ENCODE results near the gene ITGAX. TPM values are rescaled to one million over a fixed set of nuclear protein-coding genes. Genes with fewer than 3 reads are reported as not detected.

Gene ITGAX
- total RNA-seq, 1 experiment from 2014 or later = 1.9 TPM

DNA sequence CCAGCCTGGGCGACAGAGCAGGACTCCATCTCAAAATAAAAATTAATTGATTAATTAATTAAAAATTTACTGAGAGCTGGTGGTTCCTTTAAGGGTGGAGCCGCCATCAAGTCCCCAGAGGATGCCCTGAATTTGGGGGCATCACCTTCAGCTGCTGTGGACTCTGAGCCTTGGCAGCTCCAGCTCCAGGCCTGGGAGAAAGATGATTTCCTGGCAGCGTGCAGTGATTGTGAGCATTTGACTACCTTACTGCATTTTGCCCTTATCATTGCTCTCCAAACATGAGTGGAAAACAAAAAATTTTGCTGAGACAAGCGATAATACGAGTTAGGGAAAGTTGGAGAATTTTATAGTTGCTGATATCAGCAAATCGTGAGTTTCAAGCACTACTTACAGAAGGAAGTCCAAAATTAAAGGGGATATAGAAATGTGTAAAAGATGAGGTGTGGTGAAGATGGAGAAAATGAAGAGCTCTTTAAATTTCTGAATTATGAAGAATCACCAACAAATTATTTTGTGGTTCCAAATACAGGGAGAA, 35.6 kb downstream of the ITGAX start:
- H4K20me1 ChIP-seq (ENCODE audit: insufficient read depth) = no peaks in the 10 kb centered on the region
- ATAC-seq (no peak), DNase-seq (ENCODE audit: low read depth, low spot score) (no peak)
- no peak overlapping the region for H3K9ac ChIP-seq (ENCODE audit: low read length)
- intact Hi-C loops (cut with micrococcal nuclease) = no loop called here
- no peak overlapping the region for H2AFZ ChIP-seq (ENCODE audit: low read depth, low read length, poor library complexity, severe bottlenecking)
- no TSS peak for BruUV-seq (replicated peaks)
- H3K9me2 ChIP-seq (ENCODE audit: insufficient read depth) = no peaks in the 10 kb centered on the region
- POLR2A ChIA-PET = no interaction called here
- H3K9me3 ChIP-seq (ENCODE audit: control insufficient read depth in 1 of 2, insufficient read depth in 1 of 2, low read depth in 1 of 2, low read length in 2 of 2) = no peaks in the 10 kb centered on the region
- no peak overlapping the region for H3K4me2 ChIP-seq (ENCODE audit: low read length)
- H3K36me3 ChIP-seq (ENCODE audit: control insufficient read depth in 1 of 2, insufficient read depth in 2 of 2, low read length in 2 of 2) = no peaks in the 10 kb centered on the region
- H3K4me3 ChIP-seq (replicated peaks in 1 of 2; ENCODE audit: low read depth in 1 of 2, low read length in 2 of 2) = no peak overlapping the region
- H3K79me2 ChIP-seq (ENCODE audit: insufficient read depth, low read length) = no peaks in the 10 kb centered on the region
- CTCF ChIA-PET = interaction anchor here (1.0 kb wide), 1 partner anchor 8 kb away, joined by 4 read pairs; no protein-coding TSS in a partner anchor
- no peak for TF ChIP-seq CBX3 (IDR thresholded peaks at IDR 0.05; ENCODE audit: low read depth)
- no peak for TF ChIP-seq SP1 (IDR thresholded peaks at IDR 0.05; ENCODE audit: low read depth)
- TF ChIP-seq, protein P1, sequence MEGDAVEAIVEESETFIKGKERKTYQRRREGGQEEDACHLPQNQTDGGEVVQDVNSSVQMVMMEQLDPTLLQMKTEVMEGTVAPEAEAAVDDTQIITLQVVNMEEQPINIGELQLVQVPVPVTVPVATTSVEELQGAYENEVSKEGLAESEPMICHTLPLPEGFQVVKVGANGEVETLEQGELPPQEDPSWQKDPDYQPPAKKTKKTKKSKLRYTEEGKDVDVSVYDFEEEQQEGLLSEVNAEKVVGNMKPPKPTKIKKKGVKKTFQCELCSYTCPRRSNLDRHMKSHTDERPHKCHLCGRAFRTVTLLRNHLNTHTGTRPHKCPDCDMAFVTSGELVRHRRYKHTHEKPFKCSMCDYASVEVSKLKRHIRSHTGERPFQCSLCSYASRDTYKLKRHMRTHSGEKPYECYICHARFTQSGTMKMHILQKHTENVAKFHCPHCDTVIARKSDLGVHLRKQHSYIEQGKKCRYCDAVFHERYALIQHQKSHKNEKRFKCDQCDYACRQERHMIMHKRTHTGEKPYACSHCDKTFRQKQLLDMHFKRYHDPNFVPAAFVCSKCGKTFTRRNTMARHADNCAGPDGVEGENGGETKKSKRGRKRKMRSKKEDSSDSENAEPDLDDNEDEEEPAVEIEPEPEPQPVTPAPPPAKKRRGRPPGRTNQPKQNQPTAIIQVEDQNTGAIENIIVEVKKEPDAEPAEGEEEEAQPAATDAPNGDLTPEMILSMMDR (IDR thresholded peaks at IDR 0.05 in 2 of 3, conservative IDR thresholded peaks at IDR 0.05 in 1 of 3; ENCODE audit: borderline replicate concordance in 1 of 3, insufficient read depth in 1 of 3, low read depth in 2 of 3, low read length in 2 of 3) = no peak
- no peak for TF ChIP-seq SRF (IDR thresholded peaks at IDR 0.05; ENCODE audit: low read depth)
- no peak for TF ChIP-seq POLR2A (IDR thresholded peaks at IDR 0.05; ENCODE audit: borderline replicate concordance, extremely low read depth, insufficient read depth, insufficient read length)
- TF ChIP-seq FOSL1 (IDR thresholded peaks at IDR 0.05; ENCODE audit: low read depth) = no peak
- TF ChIP-seq, protein P2, sequence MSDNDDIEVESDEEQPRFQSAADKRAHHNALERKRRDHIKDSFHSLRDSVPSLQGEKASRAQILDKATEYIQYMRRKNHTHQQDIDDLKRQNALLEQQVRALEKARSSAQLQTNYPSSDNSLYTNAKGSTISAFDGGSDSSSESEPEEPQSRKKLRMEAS (IDR thresholded peaks at IDR 0.05) = no peak
- no peak for TF ChIP-seq RAD21 (IDR thresholded peaks at IDR 0.05; ENCODE audit: low read depth)
- TF ChIP-seq YY1 (IDR thresholded peaks at IDR 0.05; ENCODE audit: extremely low read depth, insufficient replicate concordance, low read depth, low read length) = no peak
- TF ChIP-seq ELF1 (IDR thresholded peaks at IDR 0.05; ENCODE audit: borderline replicate concordance, low read depth) = no peak
- H3K27me3 ChIP-seq (ENCODE audit: insufficient read depth, low read length) = no peaks in the 10 kb centered on the region
- no peak overlapping the region for H3K27ac ChIP-seq (ENCODE audit: low read depth, low read length)
- RAD21 ChIA-PET (ENCODE audit: low non-redundant PET in 1 of 2, low total read pairs in 2 of 2, uncharacterized antibody in 2 of 2, unreplicated experiment in 2 of 2) = no interaction called here
- H3K4me1 ChIP-seq (ENCODE audit: control insufficient read depth in 1 of 2, insufficient read depth in 2 of 2, low read length in 2 of 2) = peaks cover 15 to 22% of the 10 kb centered on the region in 2 experiments
